HL-60 (cell line): ENCODE results near the gene ADGRL3.

Source experiments
- DNase-seq, 2 experiments: peaks; one replicate each; pipeline ENCODE4 v3.0.0-alpha.2; 2010 to 2020; ENCODE audit warnings: low read depth in 1 of 2, low spot score in 1 of 2
- H3K27ac ChIP-seq: fragments of 250-450 bp; sonication (Bioruptor Pico); replicated peaks from 2 replicates; pipeline ENCODE4 v1.5.1; 2020; ENCODE audit warnings: mild to moderate bottlenecking, moderate library complexity
- H3K27me3 ChIP-seq: fragments of 250-450 bp; sonication (Bioruptor Pico); 2 replicates; pipeline ENCODE4 v1.5.1; 2021; ENCODE audit warnings: mild to moderate bottlenecking, moderate library complexity; ENCODE audit not compliant: insufficient read depth, poor library complexity, severe bottlenecking
- H3K4me3 ChIP-seq: replicated peaks from 2 replicates; pipeline ENCODE4 v1.5.1; 2011; ENCODE audit warnings: mild to moderate bottlenecking, control low read depth, low read length; ENCODE audit not compliant: insufficient read depth
- CTCF ChIP-seq: IDR thresholded peaks from one replicate; pipeline ENCODE4 v1.5.1; 2011; ENCODE audit warnings: low read length, control low read depth, inconsistent platforms; ENCODE audit not compliant: insufficient read depth
- GABPA ChIP-seq: IDR thresholded peaks from 2 replicates; pipeline ENCODE4 v1.6.1; 2012; ENCODE audit warnings: low read depth
- POLR2AphosphoS5 ChIP-seq: IDR thresholded peaks from 2 replicates; pipeline ENCODE4 v1.6.1; 2012; ENCODE audit warnings: low read depth
- REST ChIP-seq: IDR thresholded peaks from 2 replicates; pipeline ENCODE4 v1.6.1; 2012; ENCODE audit warnings: low read depth; ENCODE audit not compliant: insufficient replicate concordance
- SPI1 ChIP-seq: IDR thresholded peaks from 2 replicates; pipeline ENCODE4 v1.6.1; 2012; ENCODE audit warnings: low read depth, mild to moderate bottlenecking, borderline replicate concordance

Gene ADGRL3

GRCh38 chr4:62096881-62097280 is 896.8 kb downstream of the ADGRL3 start:
- Histone ChIP-seq H3K27me3 (no peaks in the 10 kb centered on the region), H3K27ac (no peak overlapping the region), H3K4me3 (no peak overlapping the region)
- TF ChIP-seq POLR2AphosphoS5 (no peak), CTCF (no peak), SPI1 (no peak), REST (no peak), GABPA (no peak)
- no peak for DNase-seq

- H3K27ac ChIP-seq: no peak overlapping the region
- DNase-seq: no peak
- TF ChIP-seq POLR2AphosphoS5 (no peak), CTCF (no peak)
- no peaks in the 10 kb centered on the region for H3K27me3 ChIP-seq
- H3K4me3 ChIP-seq: no peak overlapping the region
These were observed 915.1 kb downstream of the ADGRL3 start for GRCh38 chr4:62115216-62115615.

- TF ChIP-seq CTCF (no peak), GABPA (no peak), REST (no peak), POLR2AphosphoS5 (no peak), SPI1 (no peak)
- no peaks in the 10 kb centered on the region for H3K27me3 ChIP-seq
These were observed 917.8 kb downstream of the ADGRL3 start for GRCh38 chr4:62117886-62118285.

GRCh38 chr4:62118558-62118957 is 918.4 kb downstream of the ADGRL3 start:
- no peak for TF ChIP-seq SPI1
- no peak for TF ChIP-seq REST
- no peak for TF ChIP-seq POLR2AphosphoS5
- TF ChIP-seq CTCF: no peak
- TF ChIP-seq GABPA: no peak
- Histone ChIP-seq H3K27ac (no peak overlapping the region), H3K4me3 (no peak overlapping the region), H3K27me3 (no peaks in the 10 kb centered on the region)
- DNase-seq: no peak

More at GRCh38 chr4:62117886-62118285, 917.8 kb downstream of the ADGRL3 start:
- no peak overlapping the region for H3K4me3 ChIP-seq
- DNase-seq: no peak
- H3K27ac ChIP-seq: no peak overlapping the region
